NCI-H2227 (cell line): ENCODE results near the gene LAMB1.
"Not testable (repeated sequence)": the region's sequence is repeated elsewhere in the genome, so short reads cannot be mapped to it uniquely, and the experiment has no call there.

ENCODE experiments used
- DNase-seq: peaks from one replicate; lab custom pipeline; 2025; ENCODE audit not compliant: unreplicated experiment; lab: John Stamatoyannopoulos, UW

Gene LAMB1

GRCh38 chr7:107973861-107974260 lies 29.1 kb downstream of the LAMB1 start:
- DNase-seq, result no peak

GRCh38 chr7:107972941-107973376 lies 30.0 kb downstream of the LAMB1 start:
- DNase-seq, result no peak

- DNase-seq, result no peak
These were observed 30.9 kb downstream of the LAMB1 start for GRCh38 chr7:107972075-107972482.

GRCh38 chr7:107971613-107972012 lies 31.3 kb downstream of the LAMB1 start:
- no peak for DNase-seq

- no peak for DNase-seq
These were observed 31.9 kb downstream of the LAMB1 start for GRCh38 chr7:107971100-107971499.

GRCh38 chr7:107969856-107970255 lies 33.1 kb downstream of the LAMB1 start:
- DNase-seq, result no peak

GRCh38 chr7:107968449-107968848 lies 34.5 kb downstream of the LAMB1 start:
- no peak for DNase-seq

- DNase-seq, result no peak
These were observed 35.5 kb downstream of the LAMB1 start for GRCh38 chr7:107967420-107967819.

GRCh38 chr7:107966711-107967110 lies 36.2 kb downstream of the LAMB1 start:
- no peak for DNase-seq

- no peak for DNase-seq
These were observed 38.5 kb downstream of the LAMB1 start for GRCh38 chr7:107964510-107964909.

- no peak for DNase-seq
These were observed 40.1 kb downstream of the LAMB1 start for GRCh38 chr7:107962817-107963216.

GRCh38 chr7:107961405-107961804 lies 41.6 kb downstream of the LAMB1 start:
- no peak for DNase-seq

GRCh38 chr7:107960272-107960671 lies 42.7 kb downstream of the LAMB1 start:
- DNase-seq, result no peak

- no peak for DNase-seq
These were observed 43.4 kb downstream of the LAMB1 start for GRCh38 chr7:107959527-107959898.

GRCh38 chr7:107958764-107959526 lies 44.0 kb downstream of the LAMB1 start:
- DNase-seq, result no peak

- DNase-seq, result no peak
These were observed 45.5 kb downstream of the LAMB1 start for GRCh38 chr7:107957436-107957835.

- DNase-seq, result not testable (repeated sequence)
These were observed 46.0 kb downstream of the LAMB1 start for GRCh38 chr7:107956950-107957349.

GRCh38 chr7:107955394-107955793 lies 47.6 kb downstream of the LAMB1 start:
- no peak for DNase-seq

GRCh38 chr7:107953924-107954303 lies 49.0 kb downstream of the LAMB1 start:
- DNase-seq, result no peak

- DNase-seq, result no peak
These were observed 49.6 kb downstream of the LAMB1 start for GRCh38 chr7:107953265-107953923.

- no peak for DNase-seq
These were observed 51.1 kb downstream of the LAMB1 start for GRCh38 chr7:107951896-107952295.

GRCh38 chr7:107951172-107951787 lies 51.7 kb downstream of the LAMB1 start:
- no peak for DNase-seq
